GM12891 (cell line): Measurements from ENCODE around the gene POLDIP2.

ENCODE experiments used
- POLR2A ChIP-seq: IDR thresholded peaks from 2 replicates; pipeline ENCODE4 v1.6.1; 2011; ENCODE audit warnings: low read depth, low read length, control low read depth
- POLR2AphosphoS5 ChIP-seq: IDR thresholded peaks from 2 replicates; pipeline ENCODE4 v1.6.1; 2011; ENCODE audit warnings: low read depth, low read length, control low read depth
- SPI1 ChIP-seq: IDR thresholded peaks from 2 replicates; pipeline ENCODE4 v1.6.1; 2011; ENCODE audit warnings: low read depth, low read length, control low read depth
- TAF1 ChIP-seq: IDR thresholded peaks from 2 replicates; pipeline ENCODE4 v1.6.1; 2011; ENCODE audit warnings: low read depth, low read length, control low read depth

DNA sequence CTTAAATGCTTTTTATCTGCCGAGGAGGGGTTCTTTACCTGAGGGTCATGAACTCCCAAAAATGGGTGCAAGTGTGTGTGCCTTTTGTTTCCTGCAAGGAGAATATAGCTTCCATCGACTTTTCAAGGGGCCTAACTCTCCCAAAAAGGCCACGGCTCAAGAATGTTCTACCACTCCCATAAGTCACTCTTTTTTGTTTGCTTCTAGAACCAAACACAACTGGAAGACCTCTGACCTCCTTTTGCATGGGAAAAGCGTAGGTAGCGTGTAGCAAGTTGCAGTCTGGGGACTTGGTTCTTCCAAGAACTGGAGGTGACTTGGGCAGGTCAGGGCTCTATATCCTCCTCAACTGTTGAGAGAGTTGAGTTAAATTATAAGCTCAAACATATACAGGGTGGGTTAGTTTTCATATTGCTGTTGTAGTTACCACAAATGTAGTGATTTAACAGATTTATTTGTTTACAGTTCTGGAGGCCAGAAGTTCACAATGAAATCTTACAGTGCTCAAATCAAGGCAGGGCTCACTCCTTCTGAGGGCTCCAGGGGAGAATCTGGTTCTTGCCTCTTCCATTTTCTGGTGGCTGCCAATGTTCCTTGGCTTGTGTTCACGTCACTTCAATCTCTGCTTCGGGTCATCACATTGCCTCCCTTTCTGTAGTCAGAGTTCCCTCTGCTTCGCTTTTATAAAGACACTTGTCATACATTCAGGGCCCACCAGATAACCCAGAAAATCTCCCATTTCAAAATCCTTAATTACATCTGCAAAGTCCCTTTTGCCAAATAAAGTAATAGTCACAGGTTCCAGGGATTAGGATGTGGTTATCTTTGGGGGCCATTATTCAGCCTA, 36.9 kb downstream of the POLDIP2 start:
- TF ChIP-seq POLR2AphosphoS5 (no peak), POLR2A (no peak), TAF1 (no peak), SPI1 (no peak)
